HG03025 (cell line): ENCODE data around the gene EVI5L.

Source experiments
- ATAC-seq: cut with Tn5 transposase; IDR thresholded peaks from one replicate; pipeline ENCODE4 v1.9.1; 2021; ENCODE audit warnings: mild to moderate bottlenecking, moderate library complexity; ENCODE audit not compliant: unreplicated experiment, low FRiP score

Gene EVI5L

GRCh38 chr19:7908078-7908699 is 78.2 kb downstream of the EVI5L start:
- ATAC-seq: no peak

GRCh38 chr19:7908742-7909461 is 78.9 kb downstream of the EVI5L start:
- ATAC-seq: no peak

GRCh38 chr19:7909471-7910067 is 79.6 kb downstream of the EVI5L start:
- ATAC-seq: no peak

- ATAC-seq: no peak
Observed at GRCh38 chr19:7910321-7911161, 80.5 kb downstream of the EVI5L start.

GRCh38 chr19:7911508-7912143 is 81.6 kb downstream of the EVI5L start:
- no peak for ATAC-seq

- no peak for ATAC-seq
Observed at GRCh38 chr19:7912144-7912696, 82.2 kb downstream of the EVI5L start.

GRCh38 chr19:7912697-7913564 is 82.9 kb downstream of the EVI5L start:
- no peak for ATAC-seq

GRCh38 chr19:7913652-7914051 is 83.6 kb downstream of the EVI5L start:
- ATAC-seq: no peak

GRCh38 chr19:7914099-7914498 is 84.1 kb downstream of the EVI5L start:
- ATAC-seq: no peak
